HG03175 (cell line): Measurements from ENCODE around the gene RAB37.

Experiments used
- ATAC-seq: cut with Tn5 transposase; IDR thresholded peaks from one replicate; pipeline ENCODE4 v1.9.1; 2021; ENCODE audit warnings: mild to moderate bottlenecking, moderate library complexity; ENCODE audit not compliant: unreplicated experiment

The RAB37 gene

DNA sequence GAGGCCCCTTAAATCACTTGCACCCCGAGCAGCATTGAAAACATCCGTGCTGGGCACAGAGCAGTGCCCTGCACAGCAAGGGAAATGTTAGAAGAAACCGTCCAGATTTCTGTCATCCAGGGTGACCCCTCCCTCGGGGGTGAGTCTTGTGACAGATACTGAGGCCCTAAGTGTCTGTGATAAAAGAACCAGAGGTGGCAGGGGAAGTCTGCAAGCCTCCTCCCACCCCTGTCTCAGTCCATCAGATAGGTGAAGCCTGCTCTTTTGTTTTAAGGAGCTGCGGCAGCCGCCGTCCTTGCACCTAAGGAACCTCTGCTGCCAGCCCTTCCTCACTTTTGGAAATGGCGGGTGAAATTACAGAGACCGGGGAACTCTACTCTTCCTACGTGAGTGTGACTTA lies 39.9 kb downstream of the RAB37 start:
- ATAC-seq = no peak

DNA sequence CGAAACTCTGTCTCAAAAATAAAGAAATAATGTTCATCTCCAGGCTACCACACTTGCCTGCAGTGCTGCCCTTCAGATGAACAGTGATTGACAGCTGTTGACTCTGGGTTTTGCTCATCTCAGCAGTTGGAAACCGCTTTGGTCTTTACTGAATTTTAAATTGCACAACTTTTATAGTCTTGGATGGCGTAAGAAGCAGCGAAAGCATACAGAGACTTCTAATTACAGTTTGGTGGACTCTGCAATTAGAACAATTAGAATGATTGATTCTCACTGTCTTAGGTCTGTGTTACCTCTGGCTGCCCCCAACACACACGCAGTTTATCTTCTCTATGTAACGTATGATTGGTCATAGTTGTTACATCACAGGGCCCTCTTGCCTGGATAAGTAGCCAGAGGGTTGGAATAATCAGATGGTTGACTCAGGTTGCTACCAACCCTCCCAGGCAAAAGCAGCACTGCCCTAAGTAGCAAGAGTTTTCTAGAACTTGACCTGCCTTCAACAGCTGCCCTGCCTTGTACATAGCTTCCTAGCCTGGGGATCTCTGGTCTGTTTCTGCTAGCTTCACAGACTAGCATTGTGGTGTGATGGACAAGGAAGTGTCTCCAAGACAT lies 41.0 kb downstream of the RAB37 start:
- no peak for ATAC-seq

- ATAC-seq = no peak
Measured at GRCh38 chr17:74778960-74779359, 41.9 kb downstream of the RAB37 start.

GRCh38 chr17:74779501-74779900 lies 42.4 kb downstream of the RAB37 start:
- peak; percentile 0 for ATAC-seq

- peak; percentile 70 for ATAC-seq
Measured at GRCh38 chr17:74779948-74780400, 42.9 kb downstream of the RAB37 start.

GRCh38 chr17:74780443-74781238 lies 43.6 kb downstream of the RAB37 start:
- no peak for ATAC-seq

DNA sequence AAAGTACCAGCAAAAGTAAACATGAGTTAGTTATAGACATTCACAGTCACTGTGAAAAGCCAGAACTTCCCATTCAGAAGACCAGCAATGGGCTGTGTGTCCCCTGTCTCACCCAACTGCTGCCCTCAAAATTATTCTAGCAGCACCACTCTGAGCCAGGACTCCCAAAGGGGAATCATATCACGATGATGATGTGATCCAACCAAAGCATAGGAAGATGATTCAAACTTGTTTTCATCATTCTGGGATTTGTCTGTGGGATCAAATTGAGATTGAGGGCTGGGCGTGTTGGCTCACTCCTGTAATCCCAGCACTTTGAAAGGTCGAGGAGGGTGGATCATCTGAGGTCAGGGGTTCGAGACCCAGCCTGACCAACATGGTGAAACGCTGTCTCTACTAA lies 45.5 kb downstream of the RAB37 start:
- ATAC-seq = no peak

- no peak for ATAC-seq
Measured at GRCh38 chr17:74784125-74784810, 47.2 kb downstream of the RAB37 start.

GRCh38 chr17:74785096-74785980 lies 48.3 kb downstream of the RAB37 start:
- ATAC-seq = no peak

DNA sequence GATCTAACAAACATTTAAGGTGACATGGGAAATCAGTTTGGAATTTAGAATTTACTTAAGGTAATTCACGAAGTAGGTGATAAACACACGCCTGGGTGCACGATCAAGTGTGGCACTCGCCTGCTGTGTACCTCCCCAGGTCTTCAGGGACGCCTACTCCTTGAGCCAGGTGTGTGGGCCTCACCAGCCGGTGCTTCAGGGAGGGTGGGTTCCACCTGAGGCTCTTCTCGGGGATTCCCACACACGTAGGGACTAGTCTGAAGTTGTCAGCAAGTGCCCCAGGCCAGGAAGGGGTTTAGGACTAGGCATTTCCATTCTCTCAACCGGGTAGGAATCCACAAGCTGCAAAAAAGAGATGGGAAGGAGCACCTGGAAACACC lies 48.9 kb downstream of the RAB37 start:
- no peak for ATAC-seq

- ATAC-seq = no peak
Measured at GRCh38 chr17:74786431-74787055, 49.5 kb downstream of the RAB37 start.

DNA sequence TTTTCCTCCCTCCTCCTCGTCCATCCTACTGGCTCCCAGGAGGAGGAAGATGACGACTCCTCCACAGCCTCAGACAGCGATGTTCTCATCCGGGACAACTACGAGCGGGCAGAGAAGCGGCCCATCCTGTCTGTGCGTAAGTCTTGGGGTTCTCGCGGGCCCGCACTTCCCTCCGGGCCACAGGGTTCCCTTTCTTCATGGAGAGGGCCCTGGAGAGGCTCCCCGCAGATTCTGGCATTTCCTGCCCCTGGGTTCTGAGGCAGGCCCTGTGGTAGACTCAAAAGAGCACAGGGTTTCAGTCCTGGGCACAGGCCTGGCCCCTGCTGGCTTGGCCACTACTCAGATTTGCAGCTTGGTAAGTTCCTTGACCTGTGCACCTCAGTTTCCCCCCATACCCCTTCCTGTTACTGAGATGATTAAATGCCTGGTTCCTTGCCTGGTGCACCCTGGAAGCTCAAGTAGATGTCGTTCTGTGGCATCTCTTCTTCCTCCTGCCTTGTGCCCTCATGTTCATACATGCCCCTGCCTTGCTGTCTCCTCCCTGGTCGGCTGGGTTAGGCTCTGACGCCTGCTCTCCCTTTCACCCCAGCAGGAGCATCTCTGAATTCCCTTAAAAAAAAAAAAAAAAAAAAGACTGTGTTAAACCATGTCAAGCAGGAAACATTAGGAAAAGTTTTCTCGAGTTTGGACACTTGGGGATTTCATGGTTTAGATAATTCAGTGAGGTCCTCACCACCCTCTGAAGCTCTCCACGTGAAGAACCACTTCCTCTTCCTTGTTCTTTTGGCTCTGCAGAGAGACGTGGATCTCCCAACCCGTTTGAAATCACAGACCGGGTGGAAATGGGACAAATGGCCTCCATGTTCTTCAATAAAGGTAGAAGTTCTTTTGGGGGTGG lies 53.4 kb downstream of the RAB37 start:
- ATAC-seq = no peak

DNA sequence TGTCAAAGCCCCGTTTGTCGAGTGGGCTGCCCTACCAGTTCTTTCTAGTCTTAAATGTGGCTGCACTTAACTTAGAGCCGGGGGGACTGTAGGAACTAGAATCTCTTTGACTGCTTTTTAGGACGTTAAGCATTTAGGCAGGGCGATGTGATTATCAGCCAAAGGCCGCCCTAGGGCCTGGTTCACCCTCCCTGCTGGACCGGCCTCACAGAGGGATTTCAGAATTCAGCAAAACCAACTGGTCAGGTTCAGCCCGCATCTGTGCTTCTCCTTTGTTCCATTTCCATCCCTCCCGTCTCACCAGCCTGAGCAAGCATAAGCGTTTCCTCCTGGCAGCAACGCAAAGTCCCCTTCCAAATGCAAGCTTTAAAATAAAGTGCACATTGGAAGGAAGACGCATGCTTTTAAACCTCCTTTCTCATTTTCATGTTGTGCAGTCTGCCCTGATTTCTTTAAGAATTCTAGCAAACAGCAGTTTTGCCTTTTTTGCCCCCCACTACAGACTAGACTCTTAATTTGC lies 55.6 kb downstream of the RAB37 start:
- no peak for ATAC-seq

GRCh38 chr17:74795327-74796020 lies 58.4 kb downstream of the RAB37 start:
- no peak for ATAC-seq

DNA sequence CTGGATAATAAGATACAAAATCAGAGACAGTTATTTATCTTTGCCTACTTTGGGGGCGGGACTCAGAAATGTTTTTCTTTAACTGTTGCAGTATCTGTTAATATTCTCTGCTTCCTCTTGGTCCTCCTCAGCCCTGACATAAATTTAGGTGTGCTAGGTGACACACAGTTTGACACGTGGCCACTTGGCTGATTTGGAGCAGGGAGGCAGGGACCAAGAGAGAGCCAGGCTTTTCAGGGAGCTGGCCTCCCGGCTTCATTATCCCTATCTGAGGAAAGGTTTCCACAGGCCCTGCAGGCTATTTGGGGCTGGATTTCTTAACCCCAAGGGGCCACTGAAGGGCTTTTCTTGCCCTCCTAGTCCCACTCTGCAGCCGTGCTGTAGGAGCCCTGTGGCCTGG lies 59.2 kb downstream of the RAB37 start:
- no peak for ATAC-seq

DNA sequence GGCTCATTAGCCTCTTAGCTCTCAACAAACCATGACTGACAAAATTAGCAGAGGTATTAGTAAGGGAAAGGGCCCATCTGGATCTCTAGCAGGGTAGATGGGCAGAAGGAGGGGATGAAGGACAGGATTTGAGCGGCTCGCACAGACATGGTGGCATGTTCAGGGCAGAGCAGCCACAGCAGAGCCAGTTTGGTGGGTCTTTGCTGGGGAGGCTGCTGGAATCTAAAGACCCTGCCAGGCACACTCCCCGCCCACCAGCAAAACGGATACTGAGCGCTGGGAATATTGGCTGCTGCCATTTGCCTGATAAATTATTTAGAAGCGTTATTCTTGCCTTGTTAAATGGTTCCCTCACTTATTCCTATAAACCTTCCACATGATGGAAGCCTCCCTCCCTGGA lies 59.8 kb downstream of the RAB37 start:
- ATAC-seq = no peak
